Esophagus squamous epithelium (tissue), 5 donors: Measurements from ENCODE around the gene MMD. TPM values are rescaled to one million over a fixed set of nuclear protein-coding genes. Genes with fewer than 3 reads are reported as not detected.

Experiments
- DNase-seq: peaks from one replicate; lab custom pipeline; 2025; lab: John Stamatoyannopoulos, UW
- H3K27ac ChIP-seq, 4 donors: fragments of 200-600 bp; sonication (generic); one replicate each; pipeline ENCODE4 v1.5.1; 2016 to 2019; ENCODE audit warnings: mild to moderate bottlenecking in 1 of 4
- H3K27me3 ChIP-seq, 4 donors: fragments of 200-600 bp; sonication (generic); 1 replicate in 3 of 4; 2 replicates in 1 of 4; pipeline versions ENCODE4 v1.5.1 to v1.6.0; 2017 to 2021; ENCODE audit warnings: antibody characterized with exemption in 1 of 4
- H3K36me3 ChIP-seq, 3 donors: fragments of 200-600 bp; sonication (generic); one replicate each; pipeline ENCODE4 v1.5.1; 2016 to 2019
- H3K4me1 ChIP-seq, 3 donors: fragments of 200-600 bp; sonication (generic); one replicate each; pipeline ENCODE4 v1.5.1; 2017 to 2019
- H3K4me3 ChIP-seq, 4 donors: fragments of 200-600 bp; sonication (generic); 1 replicate in 3 of 4; 2 replicates in 1 of 4; pipeline ENCODE4 v1.5.1; 2016 to 2019; ENCODE audit warnings: mild to moderate bottlenecking in 2 of 4, moderate library complexity in 1 of 4
- H3K9me3 ChIP-seq, 3 donors: fragments of 200-600 bp; sonication (generic); one replicate each; pipeline ENCODE4 v1.5.1; 2016 to 2019
- POLR2A ChIP-seq, 4 donors: fragments of 450-650 bp; IDR thresholded peaks; one replicate each; pipeline ENCODE4 v1.6.1; 2017; ENCODE audit warnings: antibody characterized with exemption in 4 of 4, mild to moderate bottlenecking in 4 of 4, moderate library complexity in 3 of 4
- WGBS, 2 donors: methylation state at CpG; one replicate each; pipeline ENCODE4 v1.1.5; 2018; 5-methylcytosine and 5-hydroxymethylcytosine counted together
- intact Hi-C: fragments of 100-400 bp; cut with DNase I; formaldehyde crosslinking; loops from one replicate; pipeline ENCODE4 v1.15.0; 2022
- total RNA-seq, 4 donors: library from RNA; depleted of rRNA; stranded (reverse); fragments of >200 nt; gene quantifications; one replicate each; pipeline ENCODE4 v1.1.0, GENCODE V29; 2016
- TF ChIP-seq, protein P1 (sequence below), 6 experiments: fragments of 450-650 bp in 4 of 6; fragments of 200-600 bp in 2 of 6; sonication (generic) in 2 of 6; IDR thresholded peaks; one replicate each; pipeline ENCODE4 v1.5.1; 2016 to 2019; ENCODE audit warnings: antibody characterized with exemption in 6 of 6, mild to moderate bottlenecking in 4 of 6, moderate library complexity in 4 of 6
- donor health status: DM: yes; HTN: yes; CAD: no.

Gene MMD
- total RNA-seq, 4 donors from 2014 or later = 1.3 to 14.7 (median 8.9) TPM

DNA sequence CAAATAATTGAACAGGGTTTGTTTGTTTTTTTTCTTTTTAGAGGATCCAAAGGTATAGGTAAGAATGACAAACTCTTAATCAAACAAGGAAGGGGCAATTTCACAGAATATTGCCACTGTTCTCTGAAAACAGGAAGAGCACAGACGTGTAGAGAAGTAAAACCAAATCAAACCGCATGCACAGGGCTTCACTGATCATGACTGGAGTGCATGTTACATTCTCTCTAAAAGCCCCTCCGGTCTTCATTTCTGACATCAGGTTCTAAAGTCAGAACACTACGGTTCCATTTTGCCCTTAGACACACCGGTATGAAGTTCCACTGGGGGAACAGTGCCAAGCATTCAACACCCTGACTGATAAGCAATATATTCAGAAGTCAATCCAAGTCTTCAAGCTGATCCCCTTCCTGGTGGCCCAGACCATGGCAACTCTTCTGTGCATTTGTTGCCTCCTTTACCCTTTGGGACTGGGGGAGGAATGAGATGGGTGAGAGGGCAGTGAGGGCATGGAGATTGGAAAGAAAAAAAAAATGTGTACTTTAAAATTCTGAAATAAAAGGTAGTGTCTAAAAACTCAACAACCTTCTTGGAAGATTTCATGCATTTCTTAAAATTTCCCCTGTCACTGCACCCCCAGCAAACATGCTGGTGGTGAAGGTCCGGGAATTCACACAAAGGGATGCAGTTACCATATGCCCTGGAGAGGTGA lies 1.4 kb downstream of the MMD start:
- Histone ChIP-seq H3K36me3 (no peaks in the 10 kb centered on the region), H3K9me3 (no peaks in the 10 kb centered on the region), H3K27me3 (no peaks in the 10 kb centered on the region), H3K4me3 (peak overlapping the region; percentile 65 to 95 (median 90)), H3K4me1 (peaks cover 0 to 30% (median 8%) of the 10 kb centered on the region in 3 donors), H3K27ac (peak overlapping the region in 3 of 4 donors; percentile 91 to 94 (median 92))
- TF ChIP-seq, protein P1, sequence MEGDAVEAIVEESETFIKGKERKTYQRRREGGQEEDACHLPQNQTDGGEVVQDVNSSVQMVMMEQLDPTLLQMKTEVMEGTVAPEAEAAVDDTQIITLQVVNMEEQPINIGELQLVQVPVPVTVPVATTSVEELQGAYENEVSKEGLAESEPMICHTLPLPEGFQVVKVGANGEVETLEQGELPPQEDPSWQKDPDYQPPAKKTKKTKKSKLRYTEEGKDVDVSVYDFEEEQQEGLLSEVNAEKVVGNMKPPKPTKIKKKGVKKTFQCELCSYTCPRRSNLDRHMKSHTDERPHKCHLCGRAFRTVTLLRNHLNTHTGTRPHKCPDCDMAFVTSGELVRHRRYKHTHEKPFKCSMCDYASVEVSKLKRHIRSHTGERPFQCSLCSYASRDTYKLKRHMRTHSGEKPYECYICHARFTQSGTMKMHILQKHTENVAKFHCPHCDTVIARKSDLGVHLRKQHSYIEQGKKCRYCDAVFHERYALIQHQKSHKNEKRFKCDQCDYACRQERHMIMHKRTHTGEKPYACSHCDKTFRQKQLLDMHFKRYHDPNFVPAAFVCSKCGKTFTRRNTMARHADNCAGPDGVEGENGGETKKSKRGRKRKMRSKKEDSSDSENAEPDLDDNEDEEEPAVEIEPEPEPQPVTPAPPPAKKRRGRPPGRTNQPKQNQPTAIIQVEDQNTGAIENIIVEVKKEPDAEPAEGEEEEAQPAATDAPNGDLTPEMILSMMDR (IDR thresholded peaks at IDR 0.05) = no peak
- no peak for TF ChIP-seq POLR2A (IDR thresholded peaks at IDR 0.05)
- intact Hi-C loops = no loop called here
- WGBS, 2 donors = 25 to 28% methylated on average over 6 of the region's 6 CpGs
- DNase-seq = no peak

DNA sequence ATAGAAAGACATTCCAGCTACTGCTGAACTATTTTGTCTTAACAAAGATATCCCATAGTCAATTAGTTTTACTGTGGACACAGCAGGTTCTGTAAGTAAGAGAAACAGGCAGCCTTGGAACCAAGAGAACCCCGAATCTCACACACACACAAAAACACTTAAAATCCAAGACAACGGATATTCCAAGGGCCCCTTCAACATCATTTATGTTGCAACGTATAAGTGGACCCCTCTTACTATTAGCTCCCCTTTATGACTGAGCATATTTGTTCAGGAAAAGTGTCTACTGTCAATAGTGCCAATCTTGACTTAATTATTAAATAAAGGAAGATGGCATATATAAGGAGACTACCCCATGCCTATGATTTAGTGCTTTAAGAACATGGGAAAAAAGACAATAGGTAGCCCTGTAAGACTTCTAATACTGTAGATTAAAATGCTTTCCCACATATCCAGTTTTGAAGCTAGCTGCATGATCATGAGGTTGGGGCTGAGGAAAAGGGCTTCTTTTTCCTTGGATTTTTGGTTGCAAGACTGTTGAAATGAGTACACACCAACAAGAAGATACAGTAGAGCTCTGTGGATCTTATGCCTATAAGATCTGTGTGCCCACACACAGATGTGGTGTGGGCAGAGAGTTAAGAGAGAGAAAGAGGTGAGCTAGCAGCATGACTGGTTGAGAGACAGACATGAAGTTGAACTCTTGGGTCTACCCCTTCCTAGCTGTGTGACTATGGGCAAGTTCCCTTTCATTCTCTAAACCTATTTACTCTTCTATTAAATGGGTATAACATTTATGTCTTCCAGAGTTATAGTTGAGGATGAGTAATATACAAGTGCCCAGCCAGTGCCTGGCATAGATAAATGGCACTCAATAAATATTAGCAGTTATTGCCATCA lies 3.0 kb downstream of the MMD start:
- intact Hi-C loops = no loop called here

DNA sequence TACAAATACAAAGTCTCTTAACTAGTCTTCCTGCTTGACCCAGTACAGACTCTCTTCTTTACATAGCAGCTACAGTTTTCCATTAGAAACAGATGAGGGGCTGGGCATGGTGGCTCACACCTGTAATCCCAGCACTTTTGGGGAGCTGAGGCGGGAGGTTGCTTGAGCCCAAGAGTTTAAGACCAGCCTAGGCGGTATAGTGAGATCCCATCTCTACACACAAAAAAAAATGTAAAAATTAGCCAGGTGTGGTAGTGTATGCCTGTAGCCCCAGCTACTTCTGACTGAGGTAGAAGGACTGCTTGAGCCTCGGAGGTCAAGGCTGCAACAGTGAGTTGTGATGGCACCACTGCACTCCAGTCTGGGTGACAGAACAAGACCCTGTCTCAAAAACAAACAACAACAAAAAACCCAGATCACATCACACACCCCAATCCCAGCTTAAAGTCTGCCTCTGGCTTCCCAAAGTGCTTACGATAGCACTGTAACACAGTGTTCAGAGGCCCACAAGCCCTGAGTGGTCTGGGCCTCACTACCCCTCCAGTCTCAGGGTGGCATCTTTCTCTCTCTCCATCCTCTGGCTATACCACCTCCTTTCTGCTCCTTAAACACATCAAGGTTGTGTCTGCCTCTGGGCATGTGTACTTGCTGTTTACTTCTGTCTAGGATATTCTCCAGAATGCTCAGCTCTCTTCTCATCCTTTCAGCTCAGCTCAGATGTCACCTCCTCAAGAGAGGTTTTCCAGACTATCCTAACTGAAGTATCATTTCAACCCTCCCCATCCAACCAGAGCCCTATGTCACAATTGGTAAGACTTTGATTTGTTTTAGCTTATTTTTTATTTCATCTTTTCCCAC lies 4.0 kb downstream of the MMD start:
- Histone ChIP-seq H3K4me3 (no peak overlapping the region), H3K9me3 (no peaks in the 10 kb centered on the region), H3K36me3 (peaks cover 0 to 13% (median 0%) of the 10 kb centered on the region in 3 donors), H3K27me3 (no peaks in the 10 kb centered on the region), H3K4me1 (peaks cover 0 to 30% (median 8%) of the 10 kb centered on the region in 3 donors), H3K27ac (no peak overlapping the region)
- intact Hi-C loops = no loop called here
- no peak for TF ChIP-seq POLR2A (IDR thresholded peaks at IDR 0.05)
- TF ChIP-seq, protein P1 (IDR thresholded peaks at IDR 0.05) = no peak
- no peak for DNase-seq
- WGBS, 2 donors = 89 to 98% methylated on average over 4 of the region's 4 CpGs

More for the DNA sequence above, 3.0 kb downstream of the MMD start:
- peaks cover 0 to 5% (median 0%) of the 10 kb centered on the region in 3 donors for H3K36me3 ChIP-seq
- H3K9me3 ChIP-seq = no peaks in the 10 kb centered on the region
- WGBS, 2 donors = 88 to 90% methylated on average over 3 of the region's 3 CpGs
- no peaks in the 10 kb centered on the region for H3K27me3 ChIP-seq
- H3K4me3 ChIP-seq = no peak overlapping the region
- TF ChIP-seq, protein P1 (IDR thresholded peaks at IDR 0.05) = no peak
- TF ChIP-seq POLR2A (IDR thresholded peaks at IDR 0.05) = no peak
- no peak overlapping the region for H3K27ac ChIP-seq
- no peak for DNase-seq
- peaks cover 0 to 30% (median 8%) of the 10 kb centered on the region in 3 donors for H3K4me1 ChIP-seq

DNA sequence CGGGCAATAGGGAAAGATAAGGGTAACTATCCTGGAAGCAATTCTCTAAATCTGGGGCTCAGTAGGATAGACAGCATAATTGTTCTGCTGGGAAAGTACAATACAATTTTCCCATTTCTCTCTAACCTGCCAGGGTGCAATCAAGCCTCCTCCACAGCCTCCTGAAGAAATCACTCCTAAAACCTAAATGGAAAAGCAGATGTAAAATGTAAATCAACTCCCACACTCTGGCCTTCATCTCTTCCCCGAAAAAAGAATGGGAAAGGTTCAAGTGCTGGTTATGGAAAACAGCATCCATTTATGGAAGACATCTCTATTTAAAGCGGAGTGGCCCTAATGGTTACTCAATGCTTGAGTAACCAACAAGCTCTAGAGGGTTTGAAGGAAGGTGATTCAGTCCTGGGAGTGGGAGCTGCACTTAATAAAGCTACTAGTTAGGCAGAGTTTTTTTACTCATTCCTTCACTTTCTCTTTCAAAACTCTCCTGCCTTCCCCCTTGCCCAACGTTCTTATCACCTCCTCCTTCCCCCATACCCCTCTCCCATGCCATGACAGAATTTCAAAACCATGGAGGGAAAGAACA lies 5.1 kb downstream of the MMD start:
- no peaks in the 10 kb centered on the region for H3K27me3 ChIP-seq
- H3K27ac ChIP-seq = peak overlapping the region in 1 of 4 donors; percentile 16
- peaks cover 0 to 17% (median 0%) of the 10 kb centered on the region in 3 donors for H3K36me3 ChIP-seq
- no peak for TF ChIP-seq POLR2A (IDR thresholded peaks at IDR 0.05)
- TF ChIP-seq, protein P1 (IDR thresholded peaks at IDR 0.05) = no peak
- no peaks in the 10 kb centered on the region for H3K9me3 ChIP-seq
- H3K4me3 ChIP-seq = no peak overlapping the region
- 63% methylated on average over 4 of the region's 4 CpGs for WGBS, 2 donors
- peaks cover 0 to 22% (median 4%) of the 10 kb centered on the region in 3 donors for H3K4me1 ChIP-seq
- DNase-seq = no peak
- intact Hi-C loops = no loop called here
